AG04449 (cell line): Measurements from ENCODE around the gene ID4.

Source experiments
- CTCF ChIA-PET: fragments of 350-600 bp; formaldehyde crosslinking; extraction: SDS; loops from one replicate; lab custom pipeline; 2021; ENCODE audit warnings: antibody characterized with exemption; lab: Yijun Ruan, JAX
- POLR2A ChIA-PET: fragments of 400-600, 350-600 bp; formaldehyde crosslinking; extraction: SDS; loops from one replicate; lab custom pipeline; 2020; ENCODE audit warnings: antibody characterized with exemption, inconsistent platforms; lab: Yijun Ruan, JAX
- DNase-seq: peaks from one replicate; pipeline ENCODE4 v3.0.0-alpha.2; 2010; ENCODE audit warnings: low read depth, low spot score
- H3K4me3 ChIP-seq: 2 replicates; pipeline ENCODE4 v1.5.1; 2011; ENCODE audit warnings: low read depth, mild to moderate bottlenecking, control low read depth, low read length
- TF ChIP-seq, protein P1 (sequence below): IDR thresholded peaks from one replicate; pipeline ENCODE4 v1.5.1; 2011; ENCODE audit warnings: mild to moderate bottlenecking, moderate library complexity, low read length, control low read depth, inconsistent platforms; ENCODE audit not compliant: insufficient read depth; ENCODE audit errors: missing control alignments

Gene ID4, protein sequence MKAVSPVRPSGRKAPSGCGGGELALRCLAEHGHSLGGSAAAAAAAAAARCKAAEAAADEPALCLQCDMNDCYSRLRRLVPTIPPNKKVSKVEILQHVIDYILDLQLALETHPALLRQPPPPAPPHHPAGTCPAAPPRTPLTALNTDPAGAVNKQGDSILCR

DNA sequence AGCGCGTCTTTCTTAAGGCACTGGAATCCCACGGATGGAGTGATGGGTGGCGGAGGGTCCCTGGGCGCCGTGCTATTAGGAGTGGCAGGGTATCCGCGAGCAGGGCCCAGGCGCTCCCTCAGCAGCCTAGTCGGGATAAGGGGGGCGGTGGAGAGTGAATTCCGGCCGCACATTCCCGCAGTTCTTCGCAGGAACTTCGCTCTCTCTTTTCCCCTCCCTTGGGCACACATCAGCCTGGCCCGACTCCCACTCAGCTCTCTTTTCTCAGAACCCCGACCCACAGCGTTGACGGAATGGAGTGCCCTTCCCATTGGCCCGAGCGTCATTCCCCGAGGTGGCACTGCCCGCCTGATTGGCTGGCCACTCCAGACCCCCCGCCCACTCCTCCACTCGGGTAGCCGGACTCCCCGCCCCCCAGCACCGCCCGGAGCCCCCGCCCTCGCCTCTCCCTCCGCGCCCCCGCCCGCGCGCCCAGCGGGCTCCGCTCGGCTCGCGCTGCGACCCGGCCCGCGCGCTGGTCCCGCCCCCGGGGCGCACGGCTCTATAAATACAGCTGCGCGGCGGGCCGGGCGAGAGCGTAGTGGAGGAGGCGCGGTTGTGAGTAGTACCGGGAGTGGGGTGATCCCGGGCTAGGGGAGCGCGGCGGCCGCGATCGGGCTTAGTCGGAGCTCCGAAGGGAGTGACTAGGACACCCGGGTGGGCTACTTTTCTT, at the start of gene ID4:
ID4 (plus strand) TSS at position 572 of the 712 bp plus-strand sequence. CDS start 385 bp downstream, outside the sequence.
- TF ChIP-seq, protein P1, sequence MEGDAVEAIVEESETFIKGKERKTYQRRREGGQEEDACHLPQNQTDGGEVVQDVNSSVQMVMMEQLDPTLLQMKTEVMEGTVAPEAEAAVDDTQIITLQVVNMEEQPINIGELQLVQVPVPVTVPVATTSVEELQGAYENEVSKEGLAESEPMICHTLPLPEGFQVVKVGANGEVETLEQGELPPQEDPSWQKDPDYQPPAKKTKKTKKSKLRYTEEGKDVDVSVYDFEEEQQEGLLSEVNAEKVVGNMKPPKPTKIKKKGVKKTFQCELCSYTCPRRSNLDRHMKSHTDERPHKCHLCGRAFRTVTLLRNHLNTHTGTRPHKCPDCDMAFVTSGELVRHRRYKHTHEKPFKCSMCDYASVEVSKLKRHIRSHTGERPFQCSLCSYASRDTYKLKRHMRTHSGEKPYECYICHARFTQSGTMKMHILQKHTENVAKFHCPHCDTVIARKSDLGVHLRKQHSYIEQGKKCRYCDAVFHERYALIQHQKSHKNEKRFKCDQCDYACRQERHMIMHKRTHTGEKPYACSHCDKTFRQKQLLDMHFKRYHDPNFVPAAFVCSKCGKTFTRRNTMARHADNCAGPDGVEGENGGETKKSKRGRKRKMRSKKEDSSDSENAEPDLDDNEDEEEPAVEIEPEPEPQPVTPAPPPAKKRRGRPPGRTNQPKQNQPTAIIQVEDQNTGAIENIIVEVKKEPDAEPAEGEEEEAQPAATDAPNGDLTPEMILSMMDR: no peak
- POLR2A ChIA-PET: interaction anchor here (0.5 to 2.2 kb wide), 21 partner anchors 9 to 1317 kb away, joined by 3 to 38 read pairs (median 4); no protein-coding TSS in a partner anchor
- DNase-seq: peak; percentile 77
- peak within 1 kb of the TSS; percentile 74 for H3K4me3 ChIP-seq
- CTCF ChIA-PET: interaction anchor here (1.2 kb wide), 1 partner anchor 15 kb away, joined by 4 read pairs; no protein-coding TSS in a partner anchor

DNA sequence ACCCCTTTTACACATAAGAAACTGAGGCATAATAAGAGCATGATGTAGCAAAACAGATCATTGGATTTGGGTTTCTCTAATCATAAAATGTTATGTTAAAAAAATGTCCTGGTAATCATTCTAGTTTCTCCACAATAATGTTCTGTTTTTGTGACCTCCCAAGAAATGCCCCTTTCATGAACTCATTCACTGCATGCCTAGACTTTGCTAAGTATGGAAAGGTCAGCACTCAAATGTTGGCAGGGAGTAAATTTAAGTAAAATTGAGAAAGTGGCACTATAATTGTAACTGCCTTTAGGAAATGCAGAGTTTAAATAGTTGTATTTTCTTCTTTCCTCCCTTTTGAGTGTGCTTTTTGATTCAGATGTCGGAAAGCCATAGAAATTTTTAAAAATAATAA, 48.5 kb upstream of the ID4 start:
- CTCF ChIA-PET: no interaction called here
- POLR2A ChIA-PET: no interaction called here

DNA sequence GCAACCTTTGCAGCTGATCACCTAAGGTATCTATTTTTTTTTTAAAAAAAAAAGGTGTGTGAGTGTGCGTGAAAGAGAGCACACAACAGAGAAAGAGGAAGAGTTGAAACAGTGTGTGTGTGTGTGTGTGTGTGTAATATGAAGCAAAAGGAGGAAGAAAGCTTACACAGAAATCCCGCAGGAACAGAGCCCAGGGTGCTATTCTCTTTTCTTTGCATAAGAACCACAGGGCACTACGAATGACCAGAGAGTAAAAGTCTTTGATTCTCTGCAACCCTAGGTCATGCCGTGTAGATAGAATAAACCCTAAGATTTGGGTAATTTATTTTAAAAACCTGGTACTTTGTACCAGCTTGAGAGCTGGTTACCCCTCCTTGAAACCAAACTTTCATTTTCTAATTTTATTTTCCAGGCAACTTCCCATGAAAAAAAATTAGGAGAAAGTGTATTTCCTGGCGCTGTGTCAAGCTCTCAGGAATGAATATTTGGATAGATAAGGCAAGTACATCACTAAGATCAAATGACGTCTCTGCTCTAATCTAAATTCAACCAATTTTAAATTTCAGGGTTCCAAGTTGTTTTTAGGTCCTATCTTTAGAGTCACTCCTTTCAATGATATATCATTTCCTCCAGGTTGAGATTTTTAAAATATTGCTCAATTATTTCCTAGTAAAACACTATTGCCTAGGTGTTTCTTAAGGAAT, 47.9 kb upstream of the ID4 start:
- TF ChIP-seq, protein P1: no peak
- POLR2A ChIA-PET: no interaction called here
- no peak overlapping the region for H3K4me3 ChIP-seq
- no peak for DNase-seq
- CTCF ChIA-PET: no interaction called here

More for the DNA sequence above, 48.5 kb upstream of the ID4 start:
- no peak overlapping the region for H3K4me3 ChIP-seq
- DNase-seq: no peak
- TF ChIP-seq, protein P1: no peak

DNA sequence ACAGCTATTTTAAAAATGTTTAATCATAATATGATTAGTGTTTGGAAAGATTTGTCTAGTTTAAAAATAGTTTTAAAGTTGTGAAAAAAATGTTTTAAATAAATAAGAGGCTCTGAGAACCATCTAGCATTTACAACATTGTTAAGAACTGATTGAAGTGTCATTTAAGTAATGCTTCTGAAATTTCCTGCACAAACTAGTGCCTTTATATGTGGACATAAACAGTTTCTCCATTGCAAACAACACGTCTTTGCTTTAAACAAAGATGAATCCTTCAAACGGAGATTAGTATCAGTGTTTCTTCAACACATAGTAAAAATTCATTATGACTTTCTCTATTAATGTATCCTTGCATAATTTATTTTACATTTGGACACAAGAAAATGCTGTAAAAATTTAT, 45.9 kb upstream of the ID4 start:
- TF ChIP-seq, protein P1: no peak
- ChIA-PET CTCF (no interaction called here), POLR2A (no interaction called here)
- no peak overlapping the region for H3K4me3 ChIP-seq
- no peak for DNase-seq

DNA sequence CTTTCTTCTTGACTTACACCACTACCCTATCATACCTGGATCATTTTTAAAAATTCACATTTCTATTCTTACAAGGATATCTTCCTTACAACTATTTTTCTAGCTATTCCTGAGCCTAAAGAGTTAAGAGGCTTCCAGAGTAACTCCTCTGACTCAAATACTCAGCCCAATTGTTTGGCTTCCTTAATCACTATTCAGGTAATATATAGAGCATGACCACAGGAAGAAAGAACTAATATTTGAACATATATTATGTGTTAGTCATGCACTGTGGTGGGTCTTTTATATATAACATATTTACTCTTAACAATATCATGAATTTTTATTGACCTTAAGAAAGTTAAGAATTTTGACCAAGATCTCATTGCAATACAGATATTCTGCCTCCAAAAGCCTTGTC, 42.0 kb upstream of the ID4 start:
- CTCF ChIA-PET: interaction anchor here (1.4 kb wide), 1 partner anchor 10 kb away, joined by 3 read pairs; no protein-coding TSS in a partner anchor

More for the DNA sequence above, 42.0 kb upstream of the ID4 start:
- no peak overlapping the region for H3K4me3 ChIP-seq
- DNase-seq: no peak
- POLR2A ChIA-PET: no interaction called here
- TF ChIP-seq, protein P1: no peak
